ENCODE results near the gene LDAF1. TPM values are rescaled to one million over a fixed set of nuclear protein-coding genes. Genes with fewer than 3 reads are reported as not detected.

Gene LDAF1
- total and polyA plus RNA-seq, 2 experiments from 2014 or later, result 30.4 to 34.5 TPM

DNA sequence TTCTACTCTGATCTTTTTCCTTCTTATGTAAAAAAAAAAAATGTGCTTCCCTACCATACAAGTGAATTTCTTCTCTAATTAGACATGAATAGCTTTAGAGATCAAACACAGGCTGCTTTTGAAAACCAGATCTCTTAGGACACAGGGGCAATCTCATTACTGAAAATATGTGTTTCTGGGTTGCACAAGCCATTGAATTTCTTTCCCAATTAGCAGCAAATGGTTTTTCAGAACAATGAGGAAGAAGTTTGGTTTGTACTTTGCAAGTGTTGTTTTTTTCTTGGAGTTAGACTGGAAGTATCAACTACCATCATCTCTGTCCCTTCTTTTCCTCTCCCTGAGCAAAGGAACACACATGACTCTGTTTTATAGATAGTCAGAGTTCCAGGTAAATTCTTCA is 69.4 kb downstream of the LDAF1 start:
- Histone ChIP-seq H3K9me2 (ENCODE audit: insufficient read depth) (no peaks in the 10 kb centered on the region), H3K4me1 (ENCODE audit: insufficient read depth) (no peaks in the 10 kb centered on the region), H3K4me2 (ENCODE audit: unreplicated experiment) (no peak overlapping the region), H3K4me3 (no peak overlapping the region), H2AFZ (no peak overlapping the region), H3K79me2 (ENCODE audit: insufficient read depth) (no peaks in the 10 kb centered on the region), H3K27ac (no peak overlapping the region), H3K27me3 (replicated peaks; ENCODE audit: insufficient read depth) (peaks cover 48% of the 10 kb centered on the region), H4K20me1 (ENCODE audit: insufficient read depth) (no peaks in the 10 kb centered on the region), H3K9ac (no peak overlapping the region), H3K36me3 (ENCODE audit: low read depth) (no peaks in the 10 kb centered on the region), H3K9me3 (ENCODE audit: low read depth) (no peaks in the 10 kb centered on the region), H3F3A (ENCODE audit: insufficient read depth) (no peaks in the 10 kb centered on the region)
- TF ChIP-seq EZH2phosphoT487 (IDR thresholded peaks at IDR 0.05; ENCODE audit: insufficient read depth, low read depth) (no peak), EZH2 (IDR thresholded peaks at IDR 0.05; ENCODE audit: insufficient read depth, poor library complexity, severe bottlenecking) (no peak)
- in situ Hi-C loops (cut with MboI), result no loop called here
- no peak for DNase-seq

DNA sequence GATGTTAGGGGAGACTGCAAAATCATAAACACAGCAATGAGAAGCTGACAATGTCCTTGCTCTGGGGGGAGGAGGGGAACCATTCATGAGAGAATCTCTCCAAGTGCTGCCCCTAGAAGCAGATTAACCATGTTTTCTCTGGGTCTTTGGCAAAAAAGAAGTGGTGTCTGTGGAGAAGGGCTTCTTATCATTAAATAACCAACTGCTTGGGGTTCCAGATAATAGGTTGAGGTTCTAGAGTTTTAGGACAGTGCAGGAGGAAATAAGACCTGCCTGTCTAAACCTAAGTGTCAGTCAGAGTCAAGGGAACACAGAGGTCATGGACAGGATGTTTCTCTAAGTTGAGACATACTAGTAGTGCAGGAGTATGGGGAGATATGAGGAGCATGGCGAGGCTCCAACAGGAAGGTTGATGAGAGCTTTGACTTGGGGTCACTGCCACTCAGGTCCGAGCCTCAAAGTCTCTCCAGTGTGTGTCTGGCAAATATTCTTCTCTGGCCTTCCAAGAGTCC is 69.9 kb downstream of the LDAF1 start:
- H3F3A ChIP-seq (ENCODE audit: insufficient read depth), result no peaks in the 10 kb centered on the region
- H3K9me2 ChIP-seq (ENCODE audit: insufficient read depth), result no peaks in the 10 kb centered on the region
- no peaks in the 10 kb centered on the region for H3K9me3 ChIP-seq (ENCODE audit: low read depth)
- no peaks in the 10 kb centered on the region for H4K20me1 ChIP-seq (ENCODE audit: insufficient read depth)
- peaks cover 48% of the 10 kb centered on the region for H3K27me3 ChIP-seq (replicated peaks; ENCODE audit: insufficient read depth)
- H3K36me3 ChIP-seq (ENCODE audit: low read depth), result no peaks in the 10 kb centered on the region
- no peak overlapping the region for H3K4me2 ChIP-seq (ENCODE audit: unreplicated experiment)
- 38 to 62% methylated on average over 2 of the region's 2 CpGs for WGBS, 2 experiments (ENCODE audit: low coverage in 1 of 2, low lambda C conversion rate in 2 of 2, missing lambda C conversion rate in 2 of 2)
- in situ Hi-C loops (cut with MboI), result no loop called here
- H3K79me2 ChIP-seq (ENCODE audit: insufficient read depth), result no peaks in the 10 kb centered on the region
- DNase-seq, result no peak
- no peaks in the 10 kb centered on the region for H3K4me1 ChIP-seq (ENCODE audit: insufficient read depth)
- H2AFZ ChIP-seq, result no peak overlapping the region
- no peak for TF ChIP-seq EZH2 (IDR thresholded peaks at IDR 0.05; ENCODE audit: insufficient read depth, poor library complexity, severe bottlenecking)
- TF ChIP-seq EZH2phosphoT487 (IDR thresholded peaks at IDR 0.05; ENCODE audit: insufficient read depth, low read depth), result no peak
- H3K9ac ChIP-seq, result no peak overlapping the region
- H3K4me3 ChIP-seq, result no peak overlapping the region
- no peak overlapping the region for H3K27ac ChIP-seq

Other genes starting within 250 kb of the LDAF1 start
- not detected in 2 replicates for gene DNAH3, start 7.8 kb upstream of the LDAF1 start, total RNA-seq (2014; rRNA removed; shearing (Covaris generic))
- not detected in 2 replicates for gene DNAH3, start 7.8 kb upstream of the LDAF1 start, polyA plus RNA-seq (2016; fragmentation: Nextera tagmentation; extraction: Ambion mirVana)
- not detected in 2 replicates for gene ZP2, start 52.9 kb downstream of the LDAF1 start, total RNA-seq (2014; rRNA removed; shearing (Covaris generic))
- not detected in 2 replicates for gene ZP2, start 52.9 kb downstream of the LDAF1 start, polyA plus RNA-seq (2016; fragmentation: Nextera tagmentation; extraction: Ambion mirVana)
- gene ANKS4B, start 75.0 kb downstream of the LDAF1 start, total RNA-seq (2014; rRNA removed; shearing (Covaris generic)), result not detected in 2 replicates
- gene ANKS4B, start 75.0 kb downstream of the LDAF1 start, polyA plus RNA-seq (2016; fragmentation: Nextera tagmentation; extraction: Ambion mirVana), result not detected in 2 replicates
- not detected in 2 replicates for gene CRYM, start 119.6 kb downstream of the LDAF1 start, total RNA-seq (2014; rRNA removed; shearing (Covaris generic))
- gene CRYM, start 119.6 kb downstream of the LDAF1 start, polyA plus RNA-seq (2016; fragmentation: Nextera tagmentation; extraction: Ambion mirVana), result not detected in 2 replicates

All from GM23248 (cell line).